Caco-2 (cell line): ENCODE measurements around the gene ZNF273. TPM values are rescaled to one million over a fixed set of nuclear protein-coding genes. Genes with fewer than 3 reads are reported as not detected.
"Not testable (repeated sequence)": the region's sequence is repeated elsewhere in the genome, so short reads cannot be mapped to it uniquely, and the experiment has no call there.

Experiments used
- BruUV-seq: library from RNA; stranded (reverse); fragments of 400-500 nt; replicated peaks from 2 replicates; lab custom pipeline; 2021; lab: Mats Ljungman, UMichigan
- CTCF ChIA-PET: fragments of 300-600 bp; sonication (Branson Sonifier 250); formaldehyde crosslinking; loops from one replicate; lab custom pipeline; 2022; ENCODE audit warnings: antibody characterized with exemption; lab: Charles Lee
- POLR2A ChIA-PET: fragments of 300-600 bp; sonication (Branson Sonifier 250); formaldehyde crosslinking; loops from one replicate; lab custom pipeline; 2022; ENCODE audit warnings: antibody characterized with exemption; lab: Charles Lee
- DNase-seq, 2 experiments: peaks; one replicate each; pipeline versions ENCODE4 v3.0.0 to v3.0.0-alpha.2; 2020 to 2022
- H3K27me3 ChIP-seq: replicated peaks from 2 replicates; pipeline ENCODE4 v1.6.0; 2011; ENCODE audit warnings: low read length; ENCODE audit not compliant: control insufficient read depth, insufficient read depth
- H3K36me3 ChIP-seq: 2 replicates; pipeline ENCODE4 v1.5.1; 2011; ENCODE audit warnings: low read length; ENCODE audit not compliant: control insufficient read depth, insufficient read depth
- H3K4me1 ChIP-seq: fragments of 250-450 bp; sonication (Bioruptor Pico); 2 replicates; pipeline ENCODE4 v1.5.1; 2020; ENCODE audit warnings: mild to moderate bottlenecking
- H3K4me3 ChIP-seq: 2 replicates; pipeline ENCODE4 v1.5.1; 2011; ENCODE audit warnings: low read depth, mild to moderate bottlenecking, control low read depth, low read length
- H3K9me3 ChIP-seq: fragments of 250-450 bp; sonication (Bioruptor Pico); 2 replicates; pipeline ENCODE4 v1.5.1; 2020; ENCODE audit warnings: mild to moderate bottlenecking, moderate library complexity
- H3K27ac Mint-ChIP-seq: one replicate; pipeline ENCODE4 v1.8.0; 2022; ENCODE audit warnings: mixed read lengths; ENCODE audit not compliant: unreplicated experiment
- H3K27me3 Mint-ChIP-seq: one replicate; pipeline ENCODE4 v1.8.0; 2022; ENCODE audit warnings: mixed read lengths; ENCODE audit not compliant: insufficient read depth, unreplicated experiment
- H3K36me3 Mint-ChIP-seq: one replicate; pipeline ENCODE4 v1.8.0; 2022; ENCODE audit warnings: mild to moderate bottlenecking, mixed read lengths; ENCODE audit not compliant: insufficient read depth, unreplicated experiment
- H3K4me1 Mint-ChIP-seq: one replicate; pipeline ENCODE4 v1.8.0; 2022; ENCODE audit warnings: low read depth, mixed read lengths; ENCODE audit not compliant: unreplicated experiment
- H3K4me3 Mint-ChIP-seq: one replicate; pipeline ENCODE4 v1.8.0; 2022; ENCODE audit warnings: mild to moderate bottlenecking, moderate library complexity, mixed read lengths; ENCODE audit not compliant: unreplicated experiment
- H3K9me3 Mint-ChIP-seq: one replicate; pipeline ENCODE4 v1.8.0; 2022; ENCODE audit warnings: mixed read lengths; ENCODE audit not compliant: unreplicated experiment
- CTCF ChIP-seq, 2 experiments: fragments of 200-600 bp in 1 of 2; IDR thresholded peaks; 1 replicate in 1 of 2; 2 replicates in 1 of 2; pipeline versions ENCODE4 v1.5.1 to v1.8.0; 2011 to 2022; ENCODE audit warnings: antibody characterized with exemption in 1 of 2, control low read depth in 1 of 2, inconsistent platforms in 1 of 2, low read depth in 1 of 2, low read length in 1 of 2, mild to moderate bottlenecking in 1 of 2, moderate library complexity in 1 of 2; ENCODE audit not compliant: insufficient read depth in 1 of 2, severe bottlenecking in 1 of 2, unreplicated experiment in 1 of 2
- intact Hi-C: fragments of 100-400 bp; cut with micrococcal nuclease; formaldehyde crosslinking; loops from one replicate; pipeline ENCODE4 v1.10.0; 2022; ENCODE audit not compliant: unreplicated experiment
- total RNA-seq: library from RNA; stranded (reverse); gene quantifications from 2 replicates; pipeline ENCODE4 v1.2.3, GENCODE V29; 2022

ZNF273 gene
- total RNA-seq, 1 experiment from 2014 or later, result 10.1 TPM

GRCh38 chr7:64907641-64908326 is 4.7 kb downstream of the ZNF273 start:
- Mint-ChIP-seq H3K27me3 (no peaks in the 10 kb centered on the region), H3K9me3 (peaks cover 14% of the 10 kb centered on the region), H3K4me1 (peaks cover 23% of the 10 kb centered on the region), H3K36me3 (peaks cover 37% of the 10 kb centered on the region), H3K27ac (no peak overlapping the region), H3K4me3 (no peak overlapping the region)
- Histone ChIP-seq H3K27me3 (no peaks in the 10 kb centered on the region), H3K36me3 (no peaks in the 10 kb centered on the region), H3K9me3 (peaks cover 13% of the 10 kb centered on the region), H3K4me1 (no peaks in the 10 kb centered on the region; the same call in 1 of the 2 replicates), H3K4me3 (no peak overlapping the region)
- no peak for DNase-seq
- BruUV-seq, result no TSS peak
- intact Hi-C loops, result no loop called here
- ChIA-PET CTCF (interaction anchor here (0.7 kb wide), 1 partner anchor 20 kb away, joined by 3 read pairs; no protein-coding TSS in a partner anchor), POLR2A (no interaction called here)
- TF ChIP-seq CTCF (IDR thresholded peaks at IDR 0.05; ENCODE audit: insufficient read depth in 1 of 2, low read depth in 1 of 2, low read length in 1 of 2, severe bottlenecking in 1 of 2, unreplicated experiment in 1 of 2), result no peak

GRCh38 chr7:64908358-64908757 is 5.3 kb downstream of the ZNF273 start:
- TF ChIP-seq CTCF (IDR thresholded peaks at IDR 0.05; ENCODE audit: insufficient read depth in 1 of 2, low read depth in 1 of 2, low read length in 1 of 2, severe bottlenecking in 1 of 2, unreplicated experiment in 1 of 2), result no peak
- Mint-ChIP-seq H3K27me3 (no peaks in the 10 kb centered on the region), H3K36me3 (peaks cover 32% of the 10 kb centered on the region), H3K9me3 (peaks cover 14% of the 10 kb centered on the region), H3K27ac (no peak overlapping the region), H3K4me1 (peaks cover 23% of the 10 kb centered on the region), H3K4me3 (no peak overlapping the region)
- no peaks in the 10 kb centered on the region for H3K27me3 ChIP-seq
- DNase-seq, result no peak
- ChIA-PET CTCF (interaction anchor here (0.7 kb wide), 1 partner anchor 20 kb away, joined by 3 read pairs; no protein-coding TSS in a partner anchor), POLR2A (no interaction called here)
- BruUV-seq, result no TSS peak
- intact Hi-C loops, result no loop called here
- no peak overlapping the region for H3K4me3 ChIP-seq
- H3K36me3 ChIP-seq, result no peaks in the 10 kb centered on the region; the same call in 1 of the 2 replicates
- no peaks in the 10 kb centered on the region; the same call in 1 of the 2 replicates for H3K4me1 ChIP-seq
- H3K9me3 ChIP-seq, result peaks cover 13% of the 10 kb centered on the region

GRCh38 chr7:64914557-64914956 is 11.5 kb downstream of the ZNF273 start:
- no peak overlapping the region for H3K4me3 Mint-ChIP-seq
- DNase-seq, result no peak
- TF ChIP-seq CTCF (IDR thresholded peaks at IDR 0.05; ENCODE audit: insufficient read depth in 1 of 2, low read depth in 1 of 2, low read length in 1 of 2, severe bottlenecking in 1 of 2, unreplicated experiment in 1 of 2), result no peak
- no peaks in the 10 kb centered on the region for H3K4me1 Mint-ChIP-seq
- Histone ChIP-seq H3K27me3 (no peaks in the 10 kb centered on the region), H3K9me3 (peaks cover 33% of the 10 kb centered on the region), H3K4me3 (no peak overlapping the region), H3K36me3 (no peaks in the 10 kb centered on the region; the same call in none of the 2 replicates), H3K4me1 (no peaks in the 10 kb centered on the region)
- H3K27ac Mint-ChIP-seq, result no peak overlapping the region
- peaks cover 24% of the 10 kb centered on the region for H3K9me3 Mint-ChIP-seq
- ChIA-PET CTCF (no interaction called here), POLR2A (interaction anchor here (0.8 kb wide), 1 partner anchor 12 kb away, joined by 3 read pairs; no protein-coding TSS in a partner anchor)
- peaks cover 41% of the 10 kb centered on the region for H3K36me3 Mint-ChIP-seq
- intact Hi-C loops, result no loop called here
- no peaks in the 10 kb centered on the region for H3K27me3 Mint-ChIP-seq
- no TSS peak for BruUV-seq

GRCh38 chr7:64915301-64915700 is 12.2 kb downstream of the ZNF273 start:
- H3K27ac Mint-ChIP-seq, intact Hi-C loops, H3K27me3 ChIP-seq, H3K4me1 Mint-ChIP-seq, H3K4me3 ChIP-seq, H3K36me3 ChIP-seq, H3K27me3 Mint-ChIP-seq, CTCF ChIA-PET, BruUV-seq, H3K4me3 Mint-ChIP-seq, DNase-seq, H3K4me1 ChIP-seq: not testable (repeated sequence)
- POLR2A ChIA-PET, result interaction anchor here (0.8 kb wide), 1 partner anchor 13 kb away, joined by 3 read pairs; no protein-coding TSS in a partner anchor
- Mint-ChIP-seq H3K9me3 (peaks cover 24% of the 10 kb centered on the region), H3K36me3 (peaks cover 49% of the 10 kb centered on the region)
- peaks cover 35% of the 10 kb centered on the region for H3K9me3 ChIP-seq
